Ascending aorta (tissue), 2 donors: ENCODE results near the gene STX3. TPM values are rescaled to one million over a fixed set of nuclear protein-coding genes. Genes with fewer than 3 reads are reported as not detected.

Experiments
- DNase-seq, 2 donors: peaks; one replicate each; pipeline ENCODE4 v3.0.0-alpha.2; 2019; ENCODE audit warnings: low spot score in 2 of 2
- H3K27ac ChIP-seq, 2 donors: fragments of 200-600 bp; sonication (generic); one replicate each; pipeline ENCODE4 v1.5.1; 2016 to 2017; ENCODE audit warnings: mild to moderate bottlenecking in 1 of 2
- H3K27me3 ChIP-seq: fragments of 200-600 bp; sonication (generic); one replicate; pipeline ENCODE4 v1.5.1; 2017
- H3K36me3 ChIP-seq, 2 donors: fragments of 200-600 bp; sonication (generic); one replicate each; pipeline ENCODE4 v1.5.1; 2016
- H3K4me1 ChIP-seq, 2 donors: fragments of 200-600 bp; sonication (generic); one replicate each; pipeline ENCODE4 v1.5.1; 2016 to 2017; ENCODE audit warnings: mild to moderate bottlenecking in 1 of 2
- H3K4me3 ChIP-seq, 2 donors: fragments of 200-600 bp; sonication (generic); one replicate each; pipeline ENCODE4 v1.5.1; 2016 to 2017; ENCODE audit warnings: mild to moderate bottlenecking in 1 of 2
- H3K9me3 ChIP-seq, 2 donors: fragments of 200-600 bp; sonication (generic); one replicate each; pipeline ENCODE4 v1.5.1; 2016
- intact Hi-C: fragments of 100-400 bp; cut with DNase I; formaldehyde crosslinking; loops from one replicate; pipeline ENCODE4 v1.15.1; 2023
- total RNA-seq: library from RNA; depleted of rRNA; stranded (reverse); fragments of >200 nt; gene quantifications from one replicate; pipeline ENCODE4 v1.1.0, GENCODE V29; 2016
- TF ChIP-seq, protein P1 (sequence below), 3 experiments: fragments of 200-600 bp in 2 of 3; fragments of 450-650 bp in 1 of 3; sonication (generic) in 2 of 3; IDR thresholded peaks; one replicate each; pipeline ENCODE4 v1.5.1; 2016 to 2019; ENCODE audit warnings: antibody characterized with exemption in 3 of 3, mild to moderate bottlenecking in 1 of 3, moderate library complexity in 1 of 3

STX3 gene
- total RNA-seq, result 18.0 TPM

- H3K27ac ChIP-seq, result peak within 1 kb of the TSS; percentile 95 to 97
- intact Hi-C loops, result loop anchor here (1.0 to 2.0 kb wide), 5 partner anchors 23 to 218 kb away; partner anchors contain the start of gene PATL1
- peak within 1 kb of the TSS; percentile 89 to 97 for H3K4me3 ChIP-seq
- TF ChIP-seq, protein P1, sequence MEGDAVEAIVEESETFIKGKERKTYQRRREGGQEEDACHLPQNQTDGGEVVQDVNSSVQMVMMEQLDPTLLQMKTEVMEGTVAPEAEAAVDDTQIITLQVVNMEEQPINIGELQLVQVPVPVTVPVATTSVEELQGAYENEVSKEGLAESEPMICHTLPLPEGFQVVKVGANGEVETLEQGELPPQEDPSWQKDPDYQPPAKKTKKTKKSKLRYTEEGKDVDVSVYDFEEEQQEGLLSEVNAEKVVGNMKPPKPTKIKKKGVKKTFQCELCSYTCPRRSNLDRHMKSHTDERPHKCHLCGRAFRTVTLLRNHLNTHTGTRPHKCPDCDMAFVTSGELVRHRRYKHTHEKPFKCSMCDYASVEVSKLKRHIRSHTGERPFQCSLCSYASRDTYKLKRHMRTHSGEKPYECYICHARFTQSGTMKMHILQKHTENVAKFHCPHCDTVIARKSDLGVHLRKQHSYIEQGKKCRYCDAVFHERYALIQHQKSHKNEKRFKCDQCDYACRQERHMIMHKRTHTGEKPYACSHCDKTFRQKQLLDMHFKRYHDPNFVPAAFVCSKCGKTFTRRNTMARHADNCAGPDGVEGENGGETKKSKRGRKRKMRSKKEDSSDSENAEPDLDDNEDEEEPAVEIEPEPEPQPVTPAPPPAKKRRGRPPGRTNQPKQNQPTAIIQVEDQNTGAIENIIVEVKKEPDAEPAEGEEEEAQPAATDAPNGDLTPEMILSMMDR (IDR thresholded peaks at IDR 0.05), result no peak
- no peaks in the 10 kb centered on the region for H3K36me3 ChIP-seq
- H3K9me3 ChIP-seq, result no peaks in the 10 kb centered on the region
- H3K27me3 ChIP-seq, result no peaks in the 10 kb centered on the region
- H3K4me1 ChIP-seq, result peaks cover 0 to 9% of the 10 kb centered on the region in 2 donors
- DNase-seq, result peak; percentile 10 to 82
These were observed at the start of gene STX3 for GRCh38 chr11:59754859-59755700. STX3 (plus strand) TSS chr11:59755376; CDS start chr11:59755606, 230 bp downstream.

DNA sequence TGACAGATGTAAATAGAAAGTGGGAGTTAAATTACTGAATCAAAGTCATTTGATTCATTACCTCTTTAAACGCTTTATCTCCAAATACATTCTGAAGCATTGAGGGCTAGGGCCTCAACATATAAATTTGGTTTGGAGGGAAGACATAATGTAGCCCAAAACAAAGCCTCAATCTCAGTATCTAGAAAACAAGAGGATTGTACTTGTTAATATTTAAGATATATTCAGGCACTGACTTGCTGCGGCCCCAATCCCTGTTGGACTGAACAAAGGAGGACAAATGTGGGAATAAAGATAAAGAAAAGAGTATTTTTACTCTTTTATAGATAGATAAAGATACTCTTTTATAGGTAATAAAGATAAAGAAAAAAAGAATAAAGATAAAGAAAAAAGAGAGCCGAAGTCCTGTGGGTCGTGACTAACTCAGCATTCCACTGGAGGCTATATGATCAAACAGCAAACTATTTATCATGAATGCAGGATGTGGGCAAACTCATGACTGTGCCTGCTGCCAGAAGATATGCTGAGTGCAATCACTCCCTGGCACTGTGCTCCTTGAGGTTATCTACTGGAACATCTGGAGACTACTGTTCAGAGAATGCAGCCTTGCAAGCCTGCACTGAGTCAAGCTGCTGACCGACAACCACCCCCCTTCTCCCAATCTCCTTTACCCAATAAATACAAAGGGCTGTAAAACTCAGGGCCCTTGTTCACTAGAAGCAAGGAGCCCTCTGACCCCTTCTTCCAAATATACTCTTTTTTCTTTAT lies 48.5 kb upstream of the STX3 start:
- no peak overlapping the region for H3K4me3 ChIP-seq
- no peak overlapping the region for H3K27ac ChIP-seq
- TF ChIP-seq, protein P1 (IDR thresholded peaks at IDR 0.05), result no peak
- H3K9me3 ChIP-seq, result no peaks in the 10 kb centered on the region
- no peak for DNase-seq
- intact Hi-C loops, result no loop called here
- H3K4me1 ChIP-seq, result no peaks in the 10 kb centered on the region
- no peaks in the 10 kb centered on the region for H3K27me3 ChIP-seq
- H3K36me3 ChIP-seq, result no peaks in the 10 kb centered on the region

GRCh38 chr11:59707371-59707770 lies 47.8 kb upstream of the STX3 start:
- intact Hi-C loops, result no loop called here
- TF ChIP-seq, protein P1 (IDR thresholded peaks at IDR 0.05), result no peak
- no peaks in the 10 kb centered on the region for H3K9me3 ChIP-seq
- no peaks in the 10 kb centered on the region for H3K36me3 ChIP-seq
- no peak for DNase-seq
- H3K4me3 ChIP-seq, result no peak overlapping the region
- no peaks in the 10 kb centered on the region for H3K4me1 ChIP-seq
- H3K27me3 ChIP-seq, result no peaks in the 10 kb centered on the region
- no peak overlapping the region for H3K27ac ChIP-seq

DNA sequence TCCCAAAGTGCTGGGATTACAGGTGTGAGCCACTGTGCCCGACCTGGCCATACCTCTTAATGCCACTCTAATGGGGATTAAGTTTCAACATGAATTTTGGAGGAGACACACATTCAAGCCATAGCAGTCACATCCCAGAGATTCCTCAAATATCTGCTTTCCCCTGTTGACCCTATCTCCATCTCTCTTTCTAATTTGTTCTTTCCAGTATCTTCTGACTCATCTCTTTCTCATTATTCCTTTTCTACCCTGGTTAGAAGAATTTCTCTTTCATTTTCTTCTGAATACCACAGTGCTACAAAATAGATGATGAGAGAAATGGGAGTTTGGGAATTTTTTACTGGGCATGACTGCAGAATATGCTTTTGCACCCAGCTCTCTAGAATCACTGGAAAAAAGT lies 46.6 kb upstream of the STX3 start:
- H3K4me3 ChIP-seq, result no peak overlapping the region
- H3K9me3 ChIP-seq, result no peaks in the 10 kb centered on the region
- intact Hi-C loops, result no loop called here
- H3K27me3 ChIP-seq, result no peaks in the 10 kb centered on the region
- H3K36me3 ChIP-seq, result no peaks in the 10 kb centered on the region
- no peaks in the 10 kb centered on the region for H3K4me1 ChIP-seq
- DNase-seq, result no peak
- H3K27ac ChIP-seq, result no peak overlapping the region
- TF ChIP-seq, protein P1 (IDR thresholded peaks at IDR 0.05), result no peak

DNA sequence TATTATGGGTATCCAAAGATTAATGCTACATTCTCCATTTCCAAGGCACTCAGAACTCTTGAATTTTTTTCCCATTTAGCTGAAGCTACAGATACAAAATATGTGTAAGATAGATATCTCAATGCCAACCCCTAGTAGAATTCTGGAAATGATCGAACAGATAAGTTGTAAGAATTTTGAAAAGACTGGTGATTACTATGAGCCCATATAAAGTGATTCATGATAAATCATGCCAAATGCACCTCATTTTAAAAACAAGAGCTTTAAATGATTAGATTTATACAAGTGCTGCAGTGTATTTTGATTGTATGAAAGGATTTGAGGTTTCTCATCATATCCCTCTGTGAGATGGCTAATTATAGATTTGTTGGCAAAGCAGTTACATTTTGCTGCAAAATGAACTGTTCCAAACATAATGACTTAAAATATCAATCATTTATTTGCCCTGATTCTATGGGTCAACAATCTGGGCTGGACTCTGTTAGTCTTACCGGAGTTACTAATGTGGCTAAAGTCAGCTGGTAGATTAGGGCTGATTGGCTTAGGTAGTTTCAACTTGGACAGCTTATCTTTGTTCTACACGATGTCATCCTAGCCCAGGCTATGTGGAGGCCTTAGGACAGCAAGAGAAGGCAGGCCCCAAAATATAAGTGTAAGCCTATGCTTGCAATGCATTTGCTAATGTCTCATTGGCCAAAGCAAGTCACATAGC lies 44.9 kb upstream of the STX3 start:
- TF ChIP-seq, protein P1 (IDR thresholded peaks at IDR 0.05), result no peak
- intact Hi-C loops, result no loop called here

More for the DNA sequence above, 44.9 kb upstream of the STX3 start:
- Histone ChIP-seq H3K4me3 (no peak overlapping the region), H3K27me3 (no peaks in the 10 kb centered on the region), H3K27ac (no peak overlapping the region), H3K9me3 (no peaks in the 10 kb centered on the region), H3K36me3 (no peaks in the 10 kb centered on the region), H3K4me1 (no peaks in the 10 kb centered on the region)
- DNase-seq, result no peak
